Left ventricle myocardium inferior (tissue), 1 donor: ENCODE results near the gene PLEKHA6. TPM values are rescaled to one million over a fixed set of nuclear protein-coding genes. Genes with fewer than 3 reads are reported as not detected.
"Not testable (repeated sequence)": the region's sequence is repeated elsewhere in the genome, so short reads cannot be mapped to it uniquely, and the experiment has no call there.

Source experiments
- DNase-seq: peaks from one replicate; pipeline ENCODE4 v3.0.0-alpha.2; 2020
- H3K27ac ChIP-seq: fragments of 200-600 bp; replicated peaks from 2 replicates; pipeline ENCODE4 v1.8.0; 2021
- H3K27me3 ChIP-seq: fragments of 200-600 bp; 2 replicates; pipeline ENCODE4 v1.8.0; 2021; ENCODE audit warnings: low read depth
- H3K36me3 ChIP-seq: fragments of 200-600 bp; 2 replicates; pipeline ENCODE4 v1.8.0; 2021
- H3K4me1 ChIP-seq: fragments of 200-600 bp; 2 replicates; pipeline ENCODE4 v1.8.0; 2021
- H3K4me3 ChIP-seq: fragments of 200-600 bp; 2 replicates; pipeline ENCODE4 v1.8.0; 2021; ENCODE audit warnings: mild to moderate bottlenecking, moderate library complexity
- H3K9me3 ChIP-seq: fragments of 200-600 bp; replicated peaks from 2 replicates; pipeline ENCODE4 v1.8.0; 2021
- CTCF ChIP-seq: fragments of 200-600 bp; IDR thresholded peaks from 2 replicates; pipeline ENCODE4 v1.8.0; 2021; ENCODE audit warnings: antibody characterized with exemption, mild to moderate bottlenecking, borderline replicate concordance
- intact Hi-C: fragments of 100-400 bp; cut with micrococcal nuclease; formaldehyde crosslinking; loops from one replicate; pipeline ENCODE4 v1.11.0; 2022
- total RNA-seq: library from RNA; stranded (reverse); fragmentation: NEBNext Ultra II Directional; extraction: Animal tissue kit (Norgen Biotek cat#: 25700); gene quantifications from one replicate; pipeline ENCODE4 v1.2.1, GENCODE V29; 2021
- donor health status: DM: no; HTN: yes; CAD: no; lungs with severe emphysema.

The PLEKHA6 gene
- total RNA-seq, 1 donor from 2014 or later: 28.8 TPM

GRCh38 chr1:204241914-204242313, 117.8 kb downstream of the PLEKHA6 start:
- intact Hi-C loops: no loop called here
- no peak for DNase-seq
- Histone ChIP-seq H3K4me3 (no peak overlapping the region), H3K4me1 (no peaks in the 10 kb centered on the region), H3K36me3 (peaks cover 35% of the 10 kb centered on the region), H3K27me3 (no peaks in the 10 kb centered on the region), H3K27ac (no peak overlapping the region), H3K9me3 (no peaks in the 10 kb centered on the region)
- TF ChIP-seq CTCF: no peak

GRCh38 chr1:204241050-204241449, 118.7 kb downstream of the PLEKHA6 start:
- H3K27me3 ChIP-seq: no peaks in the 10 kb centered on the region
- no peak overlapping the region for H3K4me3 ChIP-seq
- no peak for TF ChIP-seq CTCF
- intact Hi-C loops: no loop called here
- DNase-seq: no peak
- no peaks in the 10 kb centered on the region for H3K9me3 ChIP-seq
- H3K36me3 ChIP-seq: peaks cover 32% of the 10 kb centered on the region
- H3K27ac ChIP-seq: no peak overlapping the region
- no peaks in the 10 kb centered on the region for H3K4me1 ChIP-seq

DNA sequence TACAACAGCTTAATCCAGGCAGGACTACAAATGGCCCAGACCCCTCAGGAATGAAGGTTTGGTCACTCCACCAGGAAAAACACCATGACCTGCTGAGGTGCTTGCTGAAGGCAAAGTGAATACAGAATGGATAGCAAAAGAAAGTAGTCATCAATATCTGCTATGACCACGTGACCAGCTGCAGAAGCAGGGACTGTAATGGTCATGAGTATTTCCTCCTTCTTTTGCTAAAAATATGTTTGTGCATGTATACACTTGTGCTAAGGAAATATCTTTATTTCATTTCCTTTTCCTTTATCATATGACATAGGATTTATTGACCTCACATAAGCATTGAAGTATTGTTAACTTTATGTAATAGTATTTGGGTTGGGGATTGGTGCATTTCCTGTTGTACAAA, 119.5 kb downstream of the PLEKHA6 start:
- H3K4me3 ChIP-seq: no peak overlapping the region
- H3K27ac ChIP-seq: no peak overlapping the region
- no peak for DNase-seq
- H3K9me3 ChIP-seq: no peaks in the 10 kb centered on the region
- H3K27me3 ChIP-seq: no peaks in the 10 kb centered on the region
- H3K4me1 ChIP-seq: no peaks in the 10 kb centered on the region
- TF ChIP-seq CTCF: no peak
- intact Hi-C loops: no loop called here
- H3K36me3 ChIP-seq: peaks cover 26% of the 10 kb centered on the region

DNA sequence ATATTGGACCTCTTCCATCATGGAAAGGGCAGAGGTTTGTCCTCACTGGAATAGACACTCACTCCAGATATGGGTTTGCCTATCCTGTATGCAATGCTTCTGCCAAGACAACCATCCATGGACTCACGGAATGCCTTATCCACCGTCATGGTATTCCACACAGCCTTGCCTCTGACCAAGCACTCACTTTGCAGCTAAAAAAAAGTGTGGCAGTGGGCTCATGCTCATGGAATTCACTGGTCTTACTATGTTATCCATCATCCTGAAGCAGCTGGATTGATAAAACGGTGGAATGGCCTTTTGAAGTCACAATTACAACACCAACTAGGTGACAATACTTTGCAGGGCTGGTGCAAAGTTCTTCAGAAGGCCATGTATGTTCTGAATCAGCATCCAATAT, 120.3 kb downstream of the PLEKHA6 start:
- H3K4me1 ChIP-seq, H3K4me3 ChIP-seq, H3K27me3 ChIP-seq, intact Hi-C loops, H3K9me3 ChIP-seq, DNase-seq, H3K27ac ChIP-seq: not testable (repeated sequence)
- H3K36me3 ChIP-seq: peaks cover 23% of the 10 kb centered on the region

DNA sequence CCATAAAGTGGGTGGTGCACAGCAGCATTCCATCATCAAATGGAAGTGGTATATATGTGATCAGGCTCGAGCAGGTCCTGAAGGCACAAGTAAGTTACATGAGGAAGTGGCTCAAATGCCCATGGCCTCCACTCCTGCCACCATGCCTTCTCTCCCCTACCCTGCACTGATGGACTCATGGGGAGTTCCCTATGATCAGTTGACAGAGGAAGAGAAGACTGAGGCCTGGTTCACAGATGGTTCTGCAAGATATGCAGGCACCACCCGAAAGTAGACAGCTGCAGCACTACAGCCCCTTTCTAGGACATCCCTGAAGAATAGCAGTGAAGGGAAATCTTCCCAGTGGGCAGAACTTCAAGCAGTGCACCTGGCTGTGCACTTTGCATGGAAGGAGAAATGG, 121.2 kb downstream of the PLEKHA6 start:
- H3K36me3 ChIP-seq: peaks cover 32% of the 10 kb centered on the region
- H3K4me3 ChIP-seq, H3K4me1 ChIP-seq, H3K27ac ChIP-seq, H3K27me3 ChIP-seq, H3K9me3 ChIP-seq, intact Hi-C loops, DNase-seq: not testable (repeated sequence)

GRCh38 chr1:204237515-204237914, 122.2 kb downstream of the PLEKHA6 start:
- H3K27ac ChIP-seq, intact Hi-C loops: not testable (repeated sequence)

GRCh38 chr1:204232526-204232925, 127.2 kb downstream of the PLEKHA6 start:
- intact Hi-C loops: no loop called here
- no peak for TF ChIP-seq CTCF
- Histone ChIP-seq H3K9me3 (no peaks in the 10 kb centered on the region), H3K4me3 (no peak overlapping the region), H3K4me1 (no peaks in the 10 kb centered on the region), H3K27ac (no peak overlapping the region), H3K27me3 (no peaks in the 10 kb centered on the region), H3K36me3 (peaks cover 63% of the 10 kb centered on the region)
- DNase-seq: no peak

More at GRCh38 chr1:204237515-204237914, 122.2 kb downstream of the PLEKHA6 start:
- H3K4me3 ChIP-seq, DNase-seq, H3K27me3 ChIP-seq, H3K4me1 ChIP-seq, H3K9me3 ChIP-seq: not testable (repeated sequence)
- peaks cover 40% of the 10 kb centered on the region for H3K36me3 ChIP-seq
